DND-41 (cell line): ENCODE measurements around the gene PIGW.

Source experiments
- ATAC-seq: fragments of 200-7000 bp; cut with Tn5 transposase; 3 replicates; pipeline ENCODE4 v1.9.1; 2021; ENCODE audit warnings: low read depth; ENCODE audit not compliant: insufficient read depth
- DNase-seq: peaks from one replicate; pipeline ENCODE4 v3.0.0-alpha.2; 2020
- H2AFZ ChIP-seq: 2 replicates; pipeline ENCODE4 v1.6.0; 2012; ENCODE audit warnings: low read depth, low read length
- H3K27ac ChIP-seq: 2 replicates; pipeline ENCODE4 v1.5.1; 2012; ENCODE audit warnings: low read length, inconsistent platforms
- H3K27me3 ChIP-seq: fragments of 200-600 bp; sonication (generic); 2 replicates; pipeline ENCODE4 v1.6.0; 2012; ENCODE audit warnings: low read length, mild to moderate bottlenecking, inconsistent platforms; ENCODE audit not compliant: insufficient read depth, poor library complexity
- H3K36me3 ChIP-seq: 2 replicates; pipeline ENCODE4 v1.5.1; 2012; ENCODE audit warnings: low read length, inconsistent platforms; ENCODE audit not compliant: insufficient read depth
- H3K4me1 ChIP-seq: 2 replicates; pipeline ENCODE4 v1.5.1; 2012; ENCODE audit warnings: mild to moderate bottlenecking, low read length; ENCODE audit not compliant: insufficient read depth
- H3K4me2 ChIP-seq: 2 replicates; pipeline ENCODE4 v1.6.0; 2012; ENCODE audit warnings: mild to moderate bottlenecking, moderate library complexity, low read length, inconsistent platforms; ENCODE audit not compliant: insufficient read depth
- H3K4me3 ChIP-seq, 2 experiments: fragments of 200-600 bp in 1 of 2; shearing (Covaris generic) in 1 of 2; 2 replicates each; pipeline ENCODE4 v1.5.1; 2012 to 2016; ENCODE audit warnings: inconsistent platforms in 2 of 2, low read length in 2 of 2, mild to moderate bottlenecking in 2 of 2, low read depth in 1 of 2, moderate library complexity in 1 of 2
- H3K79me2 ChIP-seq: 2 replicates; pipeline ENCODE4 v1.6.0; 2012; ENCODE audit warnings: low read length, inconsistent platforms; ENCODE audit not compliant: insufficient read depth
- H3K9ac ChIP-seq: 2 replicates; pipeline ENCODE4 v1.6.0; 2012; ENCODE audit warnings: low read depth, mild to moderate bottlenecking, inconsistent platforms, low read length, moderate library complexity
- H3K9me3 ChIP-seq: 2 replicates; pipeline ENCODE4 v1.5.1; 2012; ENCODE audit warnings: low read length, moderate library complexity, mild to moderate bottlenecking, inconsistent platforms; ENCODE audit not compliant: insufficient read depth, severe bottlenecking
- H4K20me1 ChIP-seq: 2 replicates; pipeline ENCODE4 v1.6.0; 2012; ENCODE audit warnings: low read length; ENCODE audit not compliant: insufficient read depth
- CTCF ChIP-seq: IDR thresholded peaks from 2 replicates; pipeline ENCODE4 v1.5.1; 2012; ENCODE audit warnings: borderline replicate concordance, low read length, moderate library complexity, mild to moderate bottlenecking; ENCODE audit not compliant: poor library complexity, severe bottlenecking; ENCODE audit errors: extremely low read depth
- EZH2 ChIP-seq: IDR thresholded peaks from 3 replicates; pipeline ENCODE4 v1.6.1; 2012; ENCODE audit warnings: borderline replicate concordance, low read depth, mild to moderate bottlenecking, moderate library complexity, low read length, inconsistent platforms; ENCODE audit not compliant: severe bottlenecking

PIGW gene

GRCh38 chr17:36542755-36543154 lies 8.0 kb downstream of the PIGW start:
- 0 out of 2 replicates have a peak overlapping the region, but pooled peaks have one; percentile 100 for H3K9ac ChIP-seq
- H3K36me3 ChIP-seq: peaks cover 28% of the 10 kb centered on the region
- H3K4me2 ChIP-seq: peak overlapping the region; percentile 90; the same call in 1 of the 2 replicates
- TF ChIP-seq CTCF (no peak), EZH2 (no peak)
- no peak for ATAC-seq
- H3K9me3 ChIP-seq: no peaks in the 10 kb centered on the region
- DNase-seq: no peak
- H3K4me3 ChIP-seq: no peak overlapping the region
- H4K20me1 ChIP-seq: peaks cover 20% of the 10 kb centered on the region
- H2AFZ ChIP-seq: no peak overlapping the region
- peaks cover 32% of the 10 kb centered on the region for H3K4me1 ChIP-seq
- no peak overlapping the region for H3K27ac ChIP-seq
- peaks cover 48% of the 10 kb centered on the region for H3K79me2 ChIP-seq
- H3K27me3 ChIP-seq: no peaks in the 10 kb centered on the region

GRCh38 chr17:36544044-36544306 lies 9.2 kb downstream of the PIGW start:
- ATAC-seq (no peak), DNase-seq (peak; percentile 26)
- Histone ChIP-seq H3K27me3 (no peaks in the 10 kb centered on the region), H3K36me3 (peaks cover 26% of the 10 kb centered on the region), H3K27ac (peak overlapping the region; percentile 99), H3K79me2 (peaks cover 57% of the 10 kb centered on the region), H3K9ac (peak overlapping the region; percentile 100), H3K4me2 (peak overlapping the region; percentile 90), H3K4me1 (peaks cover 36% of the 10 kb centered on the region), H2AFZ (peak overlapping the region; percentile 100), H4K20me1 (peaks cover 28% of the 10 kb centered on the region), H3K4me3 (peak overlapping the region; percentile 99), H3K9me3 (no peaks in the 10 kb centered on the region)
- TF ChIP-seq CTCF: peak; percentile 24
- no peak for TF ChIP-seq EZH2

GRCh38 chr17:36544307-36545076 lies 9.7 kb downstream of the PIGW start, which contains the start of gene GGNBP2:
Gene GGNBP2, plus strand, starts transcription at chr17:36544919. Its CDS starts 806 bp downstream, at chr17:36545725.
- DNase-seq (peak; percentile 94), ATAC-seq (peak; percentile 70)
- Histone ChIP-seq H3K4me1 (peaks cover 37% of the 10 kb centered on the region), H3K79me2 (peaks cover 62% of the 10 kb centered on the region), H4K20me1 (peaks cover 28% of the 10 kb centered on the region), H3K27ac (peak within 1 kb of the TSS; percentile 99), H3K4me2 (peak within 1 kb of the TSS; percentile 90), H3K9me3 (no peaks in the 10 kb centered on the region), H3K9ac (peak within 1 kb of the TSS; percentile 100), H2AFZ (peak within 1 kb of the TSS; percentile 100), H3K36me3 (peaks cover 29% of the 10 kb centered on the region), H3K27me3 (no peaks in the 10 kb centered on the region), H3K4me3 (peak within 1 kb of the TSS; percentile 99)
- TF ChIP-seq EZH2 (no peak), CTCF (peak; percentile 0)
